Stimulated activated CD8-positive, alpha-beta memory T cell treated with anti-CD3 and anti-CD28 coated beads, Interleukin-7, amount 100 ng/mL, for 48 hours (primary cell): Measurements from ENCODE around the gene CHST8.
"Not testable (repeated sequence)": the region's sequence is repeated elsewhere in the genome, so short reads cannot be mapped to it uniquely, and the experiment has no call there.

Experiments
- DNase-seq, 2 donors: peaks; one replicate each; pipeline ENCODE4 v3.0.0-alpha.2; 2020; ENCODE audit warnings: low read depth in 1 of 2; ENCODE audit errors: extremely low read depth in 1 of 2

CHST8 gene

GRCh38 chr19:33616857-33617256, 4.9 kb upstream of the CHST8 start:
- no peak for DNase-seq

DNA sequence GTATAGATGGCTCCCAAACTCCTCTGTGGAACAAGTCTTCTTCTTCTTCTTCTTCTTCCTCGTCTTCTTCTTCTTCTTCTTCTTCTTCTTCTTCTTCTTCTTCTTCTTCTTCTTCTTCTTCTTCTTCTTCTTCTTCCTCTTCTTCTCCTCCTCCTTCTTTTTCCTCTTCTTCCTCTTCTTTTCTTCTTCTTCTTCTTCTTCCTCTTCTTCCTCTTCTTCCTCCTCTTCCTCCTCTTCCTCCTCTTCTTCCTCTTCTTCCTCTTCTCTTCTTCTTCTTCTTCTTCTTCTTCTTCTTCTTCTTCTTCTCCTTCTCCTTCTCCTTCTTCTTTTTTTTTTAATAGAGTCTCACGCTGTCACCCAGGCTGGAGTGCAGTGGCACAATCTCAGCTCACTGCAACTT, 3.4 kb upstream of the CHST8 start:
- DNase-seq, result not testable (repeated sequence)

GRCh38 chr19:33618884-33619283, 2.9 kb upstream of the CHST8 start:
- no peak for DNase-seq

- no peak for DNase-seq
Measured at GRCh38 chr19:33620611-33621010, 1.1 kb upstream of the CHST8 start.

GRCh38 chr19:33621065-33621785, 528 bp upstream of the CHST8 start:
- DNase-seq, result no peak

DNA sequence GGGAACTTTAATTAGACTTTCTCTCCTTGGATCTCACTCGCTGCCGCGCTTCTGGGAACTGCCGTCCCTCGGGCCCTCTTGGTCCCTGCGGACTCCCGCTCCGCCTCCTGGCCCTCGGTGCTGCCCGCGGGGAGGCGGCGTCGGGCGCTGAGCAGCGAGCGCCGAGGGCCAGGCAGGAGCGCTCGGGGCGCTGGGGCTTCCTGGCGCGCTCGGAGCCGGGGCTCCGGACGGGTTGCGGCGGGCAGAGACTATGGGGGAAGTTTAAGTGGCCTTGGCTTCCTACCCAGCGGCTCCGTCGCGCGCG, 704 bp downstream of the CHST8 start:
- DNase-seq, result no peak

DNA sequence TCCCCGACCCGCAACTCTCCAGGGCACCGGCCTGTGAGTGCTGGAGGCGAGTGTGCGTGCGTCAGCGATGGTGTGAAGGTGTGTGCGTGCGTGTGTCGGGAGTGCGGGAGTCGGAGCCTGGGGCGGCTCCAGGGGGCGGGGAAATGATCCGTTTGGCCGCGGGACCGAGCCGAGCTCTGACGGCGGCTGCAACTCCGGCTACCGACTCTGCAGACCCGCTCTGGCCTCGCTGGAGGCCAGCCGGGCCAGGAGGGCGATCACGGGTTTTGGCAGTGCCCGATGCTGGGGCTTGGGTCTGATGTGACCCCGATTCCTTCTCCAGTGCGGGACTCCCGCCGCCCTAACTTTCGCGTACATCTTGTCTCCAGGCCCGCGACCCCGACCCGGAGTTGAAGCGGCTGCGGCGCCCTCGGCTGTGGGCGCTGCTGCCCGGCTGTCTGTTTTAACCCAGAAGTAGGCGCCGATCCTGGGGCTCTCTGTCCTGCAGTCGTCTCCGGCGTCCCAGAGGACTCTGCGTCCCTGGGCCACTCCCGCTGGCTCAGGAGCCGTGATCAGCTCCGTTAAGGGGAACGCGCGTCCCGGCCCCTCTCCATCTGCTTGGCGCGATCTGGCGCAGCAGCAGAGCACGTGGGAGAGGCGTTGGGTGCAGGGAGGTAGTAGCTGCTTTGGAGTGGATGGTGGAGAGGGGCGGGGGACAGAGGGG, 1.2 kb downstream of the CHST8 start:
- no peak for DNase-seq

DNA sequence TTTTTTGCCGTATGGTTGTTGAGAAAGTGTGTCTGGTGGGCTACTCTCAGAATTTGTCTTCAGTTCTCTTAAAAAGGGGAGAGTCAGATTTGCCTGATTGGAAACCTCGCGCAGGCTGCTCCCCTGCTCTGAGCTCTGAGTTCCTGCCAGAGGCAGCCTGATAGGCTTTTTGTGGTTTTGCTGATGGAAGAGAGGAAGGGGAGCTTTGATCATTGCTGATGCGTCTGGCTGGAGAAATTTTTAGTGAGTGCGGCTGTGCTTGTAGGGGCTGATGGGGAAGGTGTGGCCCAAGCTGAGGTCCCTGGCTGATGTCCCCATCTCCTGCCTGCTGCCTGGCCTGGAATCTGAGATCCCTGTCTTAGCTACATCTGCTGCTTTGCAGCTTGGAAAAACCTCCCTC, 2.8 kb downstream of the CHST8 start:
- DNase-seq, result no peak

GRCh38 chr19:33627526-33627925, 5.8 kb downstream of the CHST8 start:
- DNase-seq, result no peak

DNA sequence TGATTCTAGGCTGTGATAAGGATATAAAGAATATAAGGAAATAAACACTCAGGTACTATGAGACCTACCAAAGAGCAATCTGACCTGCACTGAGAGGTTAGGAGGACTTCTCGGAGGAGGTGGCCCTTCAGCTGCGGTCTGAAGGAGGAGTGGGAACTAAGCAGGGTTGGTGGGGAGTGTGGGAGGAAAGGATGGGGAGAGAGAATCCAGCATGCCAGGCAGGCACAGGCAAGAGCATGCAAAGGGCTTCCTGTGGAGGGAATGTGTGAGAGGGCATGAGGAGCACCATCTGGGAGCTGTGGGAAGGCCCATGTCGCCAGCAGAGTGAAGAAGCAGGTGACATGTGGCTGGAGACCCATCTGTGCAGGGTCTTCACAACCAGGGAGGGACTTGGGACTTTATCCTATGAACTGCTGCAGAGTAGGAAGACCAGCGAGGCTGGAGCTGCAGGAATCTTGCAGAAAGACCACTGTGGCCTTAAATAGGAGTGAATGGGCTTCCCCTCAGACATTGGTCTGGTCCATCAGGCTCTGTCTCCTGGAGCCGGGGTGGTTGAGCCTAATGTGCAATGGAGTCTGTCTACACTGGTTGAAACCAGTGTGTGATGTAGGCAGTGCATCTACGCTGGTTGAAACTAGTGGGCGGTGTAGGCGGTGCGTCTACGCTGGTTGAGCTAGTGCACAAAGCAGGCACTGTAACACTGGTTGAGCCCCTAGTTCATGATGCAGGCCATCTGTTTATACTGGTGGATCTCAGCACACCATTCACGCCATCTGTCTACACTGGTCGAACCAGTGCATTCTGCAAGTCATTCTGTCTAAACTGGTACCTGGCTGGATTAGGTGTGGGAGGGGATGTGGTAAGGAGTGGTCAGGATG, 6.4 kb downstream of the CHST8 start:
- no peak for DNase-seq

DNA sequence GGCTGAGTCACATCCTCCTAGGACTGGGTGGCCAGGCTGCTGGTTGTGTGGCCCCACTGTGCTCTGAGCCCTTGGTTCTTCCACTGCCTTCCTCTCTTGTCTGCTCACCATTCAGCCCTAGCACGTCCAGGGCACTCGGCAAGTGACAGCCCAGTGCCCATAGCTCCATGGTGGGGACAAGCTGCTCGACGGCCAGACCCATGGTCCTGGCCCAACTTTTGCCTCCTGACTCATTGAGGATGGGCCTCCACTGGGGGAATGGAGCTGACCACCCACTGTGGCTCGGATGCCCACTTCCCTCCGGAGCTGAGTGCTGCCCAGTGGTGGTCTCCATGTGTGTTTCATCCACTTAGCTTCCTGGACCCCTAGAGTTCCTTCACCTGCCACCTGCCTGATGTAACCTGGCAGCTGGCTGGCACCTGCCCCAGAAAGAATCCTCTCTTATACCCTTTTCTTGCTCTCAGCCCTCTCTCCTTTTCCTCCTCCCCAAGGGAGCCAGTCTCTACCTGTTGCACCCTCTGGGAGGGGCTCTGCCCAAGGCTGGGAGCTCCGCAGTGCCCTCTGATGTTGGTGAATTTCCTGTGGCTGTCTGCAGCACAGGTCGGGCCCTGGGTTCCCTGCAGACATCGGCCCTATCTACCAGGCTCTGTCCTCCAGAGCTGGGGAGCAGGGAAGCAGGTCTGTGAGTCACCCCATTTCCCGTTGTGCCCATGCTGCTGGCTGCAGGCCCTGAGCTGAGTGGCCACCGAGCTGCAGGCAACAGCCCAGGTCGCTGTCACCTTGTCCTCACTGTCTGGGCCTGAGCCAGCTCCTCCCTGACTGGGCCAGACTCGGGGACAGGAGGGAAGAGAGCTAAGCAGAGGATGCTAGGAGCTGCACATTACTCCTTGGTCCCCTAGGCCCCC, 7.4 kb downstream of the CHST8 start:
- DNase-seq, result no peak

DNA sequence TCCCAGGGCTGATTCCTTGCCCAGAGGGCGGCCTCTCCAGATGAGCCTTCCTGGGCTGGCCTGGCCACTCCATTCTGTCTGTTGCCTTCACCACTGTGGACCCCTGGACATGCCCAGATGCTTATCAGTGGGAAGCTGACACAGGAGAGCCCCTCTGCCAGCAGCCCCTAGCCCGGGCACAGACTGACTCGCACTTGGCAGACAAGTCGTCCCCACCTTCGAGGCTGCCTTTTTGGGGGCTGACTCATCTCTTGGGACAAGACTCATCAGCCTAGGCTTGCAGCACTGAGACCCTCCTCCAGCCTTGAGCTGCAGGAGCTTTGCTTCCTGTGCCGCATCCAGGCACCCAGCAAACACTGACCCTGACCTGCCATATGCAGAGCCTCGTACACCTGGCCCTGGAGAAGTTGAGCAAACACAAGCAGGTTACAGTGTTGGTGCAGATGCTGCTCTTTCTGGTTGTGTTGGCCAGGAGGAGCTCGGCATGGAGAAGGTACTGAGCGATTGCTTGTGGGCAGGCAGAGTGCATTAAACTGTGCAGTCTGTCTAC, 8.1 kb downstream of the CHST8 start:
- DNase-seq, result no peak

GRCh38 chr19:33630880-33631608, 9.3 kb downstream of the CHST8 start:
- no peak for DNase-seq

DNA sequence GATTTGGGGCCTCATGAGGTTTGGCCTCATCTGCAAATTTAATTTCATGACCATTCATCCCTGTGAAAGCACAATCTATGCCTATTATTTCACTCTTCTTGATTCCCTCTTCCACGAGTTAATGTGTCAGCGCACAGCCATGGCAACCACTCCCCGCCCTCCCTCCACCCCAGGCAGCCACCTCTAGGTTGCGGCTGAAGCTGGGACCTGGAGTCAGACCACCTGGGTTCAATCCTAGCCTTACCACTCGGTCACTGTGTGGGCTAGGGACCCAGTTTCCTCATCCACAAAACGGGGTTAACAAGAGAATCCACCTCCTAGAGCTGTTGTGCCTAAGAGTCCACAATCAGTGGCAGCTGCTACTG, 9.8 kb downstream of the CHST8 start:
- DNase-seq, result no peak

DNA sequence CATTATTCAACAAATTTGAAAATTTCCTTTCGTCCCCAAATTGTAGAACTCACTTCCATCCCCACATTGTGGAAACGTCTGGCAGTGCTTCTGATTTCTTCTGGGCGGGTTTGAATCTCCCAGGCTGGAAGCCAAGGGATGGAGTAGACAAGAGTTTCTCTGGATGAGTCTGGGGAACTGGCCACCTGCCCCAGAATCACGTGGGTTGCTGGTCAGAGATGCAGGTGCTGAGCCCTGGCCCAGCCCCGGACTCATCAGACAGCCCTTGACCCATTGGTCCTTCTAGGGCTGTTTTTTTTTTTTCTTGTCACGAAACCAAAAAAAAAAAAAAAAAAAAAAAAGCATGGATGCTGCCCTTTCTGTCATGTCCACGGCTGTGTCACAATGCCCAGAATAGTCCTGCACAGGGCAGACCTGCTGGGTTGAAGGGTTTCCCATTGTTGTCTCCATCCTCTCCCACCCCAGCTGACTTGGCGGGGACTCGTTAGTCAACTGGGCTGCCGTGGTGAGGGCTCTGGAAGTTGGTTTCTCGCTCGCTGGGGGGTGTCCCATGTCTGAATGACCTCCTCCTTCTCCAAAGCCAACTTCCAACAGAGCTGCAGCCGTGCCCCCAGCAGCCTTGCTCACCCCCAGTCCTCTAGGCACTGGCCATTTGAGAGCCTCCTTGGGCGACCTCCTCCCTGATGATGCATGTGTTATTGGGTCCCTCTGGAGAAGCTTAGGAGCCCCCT, 12.8 kb downstream of the CHST8 start:
- no peak for DNase-seq

DNA sequence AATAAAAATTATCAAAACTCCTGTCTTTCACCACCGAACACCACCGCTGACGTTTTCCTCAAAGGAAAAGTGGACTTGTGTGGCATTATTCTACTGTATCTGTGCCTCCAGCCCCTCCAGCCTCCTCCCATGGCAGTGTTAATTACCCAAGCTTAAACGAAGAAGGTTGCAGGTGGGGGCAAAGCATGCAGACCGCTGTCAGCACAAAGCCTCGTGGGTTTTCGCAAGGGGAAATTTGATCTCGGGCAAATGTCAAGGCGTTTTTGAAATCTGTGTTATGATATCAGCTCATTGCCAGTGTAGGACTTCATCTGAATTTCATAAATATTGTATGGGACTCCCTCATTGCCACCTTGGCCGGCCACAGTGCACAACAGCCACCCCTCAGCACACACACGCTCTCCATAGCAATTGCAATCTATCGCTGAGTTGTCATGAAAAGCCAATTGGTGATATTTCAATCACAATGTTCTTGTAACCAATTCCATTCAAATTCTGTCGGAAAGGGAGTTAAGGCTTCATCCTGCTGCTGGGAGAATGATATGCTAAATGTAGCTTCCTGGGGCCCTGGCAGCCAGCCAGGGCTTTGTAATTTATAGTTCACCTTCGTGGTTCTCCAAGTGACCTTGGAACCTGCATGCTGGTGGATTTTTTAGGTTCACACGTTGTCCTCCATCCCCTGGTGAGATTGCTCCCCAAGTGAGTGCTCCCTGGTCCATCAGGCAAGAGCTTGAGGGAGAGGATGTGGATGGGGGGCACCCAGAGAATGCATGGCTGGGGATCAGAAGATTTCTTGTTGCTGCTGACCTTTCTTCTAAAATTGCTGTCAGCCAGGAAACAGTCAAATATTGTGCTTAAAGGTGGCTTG, 16.6 kb downstream of the CHST8 start:
- no peak for DNase-seq

DNA sequence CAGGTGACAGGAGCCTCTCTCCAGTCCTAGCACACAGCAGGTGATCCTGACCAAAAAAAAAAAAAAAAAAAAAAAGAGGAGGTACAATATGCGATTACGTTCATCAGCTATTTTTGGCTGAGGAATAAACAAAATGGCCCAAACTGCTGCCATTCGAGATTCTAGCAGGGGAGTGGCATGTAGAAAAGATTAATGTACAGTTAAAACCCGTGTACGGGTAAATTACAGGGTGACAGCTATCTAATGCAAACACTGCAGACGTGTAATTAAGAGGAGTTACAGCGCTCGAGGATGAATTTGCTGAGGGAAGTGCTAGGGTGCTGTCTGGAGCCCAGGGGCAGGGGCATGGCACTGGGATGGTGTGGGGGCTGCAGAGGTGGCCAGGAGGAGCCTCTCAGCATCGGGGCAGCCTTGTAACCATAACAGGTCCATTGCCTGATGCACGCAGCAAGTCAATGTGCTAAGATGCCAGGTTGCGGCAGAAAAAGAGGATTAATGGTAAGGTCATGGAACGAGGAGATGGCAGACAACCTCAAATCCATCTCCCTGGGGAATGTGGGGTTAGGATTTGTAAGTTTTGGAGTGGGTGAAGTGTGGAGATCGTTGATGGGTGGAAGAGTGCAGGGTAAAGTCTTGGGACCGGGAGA, 17.4 kb downstream of the CHST8 start:
- no peak for DNase-seq

- no peak for DNase-seq
Measured at GRCh38 chr19:33640773-33641172, 19.0 kb downstream of the CHST8 start.
